Uterus (tissue), 2 donors: ENCODE measurements around the gene DBNDD2.

ENCODE experiments used
- CTCF ChIP-seq, 4 experiments: fragments of 200-600 bp in 2 of 4; fragments of 450-650 bp in 2 of 4; sonication (generic) in 2 of 4; IDR thresholded peaks; one replicate each; pipeline ENCODE4 v1.5.1; 2016 to 2019; ENCODE audit warnings: antibody characterized with exemption in 4 of 4, mild to moderate bottlenecking in 2 of 4, moderate library complexity in 1 of 4
- POLR2A ChIP-seq, 2 donors: fragments of 450-650 bp; IDR thresholded peaks; one replicate each; pipeline ENCODE4 v1.6.1; 2016; ENCODE audit warnings: antibody characterized with exemption in 2 of 2, mild to moderate bottlenecking in 1 of 2, moderate library complexity in 1 of 2

- no peak for TF ChIP-seq CTCF (IDR thresholded peaks at IDR 0.05)
- no peak for TF ChIP-seq POLR2A (IDR thresholded peaks at IDR 0.05)
These were observed 42.6 kb upstream of the DBNDD2 start for GRCh38 chr20:45365444-45365970.
